HG02870 (cell line): ENCODE data around the gene ZC3H8.
"Not testable (repeated sequence)": the region's sequence is repeated elsewhere in the genome, so short reads cannot be mapped to it uniquely, and the experiment has no call there.

Experiments
- ATAC-seq: cut with Tn5 transposase; IDR thresholded peaks from one replicate; pipeline ENCODE4 v1.9.1; 2021; ENCODE audit warnings: mild to moderate bottlenecking, moderate library complexity; ENCODE audit not compliant: unreplicated experiment

The ZC3H8 gene

GRCh38 chr2:112254466-112255240 lies at the start of gene ZC3H8:
Gene ZC3H8, minus strand, starts transcription at chr2:112255042. Its CDS starts 61 bp downstream, at chr2:112254981.
- peak; percentile 86 for ATAC-seq

GRCh38 chr2:112304298-112304941 lies 49.6 kb upstream of the ZC3H8 start:
- ATAC-seq: no peak

GRCh38 chr2:112301973-112302372 lies 47.1 kb upstream of the ZC3H8 start:
- no peak for ATAC-seq

- ATAC-seq: no peak
Measured at GRCh38 chr2:112301171-112301584, 46.3 kb upstream of the ZC3H8 start.

- ATAC-seq: no peak
Measured at GRCh38 chr2:112296407-112296806, 41.6 kb upstream of the ZC3H8 start.

GRCh38 chr2:112295407-112296078 lies 40.7 kb upstream of the ZC3H8 start:
- ATAC-seq: no peak

- ATAC-seq: no peak
Measured at GRCh38 chr2:112293636-112294401, 39.0 kb upstream of the ZC3H8 start.

GRCh38 chr2:112290648-112291047 lies 35.8 kb upstream of the ZC3H8 start:
- ATAC-seq: no peak

- no peak for ATAC-seq
Measured at GRCh38 chr2:112290088-112290487, 35.2 kb upstream of the ZC3H8 start.

GRCh38 chr2:112283535-112283934 lies 28.7 kb upstream of the ZC3H8 start:
- not testable (repeated sequence) for ATAC-seq

- not testable (repeated sequence) for ATAC-seq
Measured at GRCh38 chr2:112282066-112282465, 27.2 kb upstream of the ZC3H8 start.

GRCh38 chr2:112277596-112278220 lies 22.9 kb upstream of the ZC3H8 start:
- ATAC-seq: no peak

- no peak for ATAC-seq
Measured at GRCh38 chr2:112276954-112277353, 22.1 kb upstream of the ZC3H8 start.

- peak; percentile 51 for ATAC-seq
Measured at GRCh38 chr2:112275887-112276773, 21.3 kb upstream of the ZC3H8 start.

- peak; percentile 91 for ATAC-seq
Measured at GRCh38 chr2:112275311-112275886, 20.6 kb upstream of the ZC3H8 start, which contains the start of gene ZC3H6. Gene ZC3H6, plus strand, starts transcription at chr2:112275597. Its CDS starts 398 bp downstream, at chr2:112275995.

- no peak for ATAC-seq
Measured at GRCh38 chr2:112273349-112273748, 18.5 kb upstream of the ZC3H8 start.

GRCh38 chr2:112272669-112273068 lies 17.8 kb upstream of the ZC3H8 start:
- ATAC-seq: no peak

- ATAC-seq: no peak
Measured at GRCh38 chr2:112268547-112268946, 13.7 kb upstream of the ZC3H8 start.

GRCh38 chr2:112262876-112263275 lies 8.0 kb upstream of the ZC3H8 start:
- ATAC-seq: no peak
